Stimulated activated CD8-positive, alpha-beta memory T cell treated with anti-CD3 and anti-CD28 coated beads, Interleukin-4, amount 100 ng/mL, for 48 hours (primary cell): ENCODE data around the gene ATE1.
"Not testable (repeated sequence)": the region's sequence is repeated elsewhere in the genome, so short reads cannot be mapped to it uniquely, and the experiment has no call there.

Experiments
- DNase-seq: peaks from one replicate; pipeline ENCODE4 v3.0.0-alpha.2; 2020

Gene ATE1

DNA sequence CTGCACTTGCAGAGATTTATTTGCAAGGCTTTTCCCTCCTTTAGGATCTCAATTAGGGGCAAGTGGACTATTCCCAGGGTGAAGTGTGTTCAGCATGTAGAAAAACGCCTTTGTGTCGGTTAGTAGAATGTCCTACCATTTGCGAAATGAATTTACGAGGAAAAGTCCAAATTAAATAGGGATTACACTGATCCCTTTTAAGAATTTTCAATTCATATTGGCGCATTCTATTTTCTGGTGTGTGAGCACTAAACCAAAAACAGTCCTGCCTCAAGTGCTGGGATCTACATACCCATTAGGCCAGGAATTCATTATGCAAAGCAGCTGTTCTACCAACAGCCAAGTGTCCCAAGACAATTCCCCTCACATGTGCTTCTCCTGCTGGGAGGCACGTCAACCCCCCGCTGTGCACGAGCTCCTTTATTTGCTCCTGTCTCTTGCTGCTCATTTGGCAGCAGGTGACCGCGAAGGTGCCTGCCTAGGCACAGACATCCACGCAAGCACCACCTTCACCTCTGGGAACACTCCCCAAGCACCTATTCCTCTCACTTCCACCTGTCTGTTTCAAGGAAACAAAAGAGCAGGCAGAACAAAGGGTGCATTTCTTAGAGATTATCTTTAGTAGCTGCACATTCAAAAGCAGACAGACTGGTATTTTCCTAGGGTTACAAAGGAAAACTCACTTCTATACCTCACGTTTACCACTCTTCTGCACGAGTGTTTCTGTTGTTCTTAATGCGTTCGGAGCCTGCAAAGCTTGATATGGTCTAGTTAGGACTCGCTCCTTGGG lies 195.0 kb downstream of the ATE1 start:
- DNase-seq: no peak

DNA sequence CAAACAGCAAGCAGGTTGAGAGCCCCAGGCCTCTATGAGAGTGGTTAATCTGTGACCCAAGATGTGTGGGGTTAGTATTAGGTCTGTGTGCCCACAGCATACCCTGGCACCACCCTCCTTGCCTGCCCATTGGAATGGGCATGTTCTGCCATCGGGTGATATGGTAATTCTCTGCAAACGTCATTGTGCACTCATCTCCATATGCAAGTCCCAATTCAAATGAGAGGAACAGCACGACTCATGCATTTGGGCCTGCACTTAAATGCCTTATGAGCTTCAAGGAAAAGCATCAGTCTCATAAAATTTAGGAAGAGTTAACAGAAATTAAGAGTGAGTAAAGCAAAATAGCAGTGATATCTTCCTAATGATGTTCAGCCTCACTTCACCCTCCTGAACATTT lies 195.7 kb downstream of the ATE1 start:
- no peak for DNase-seq

DNA sequence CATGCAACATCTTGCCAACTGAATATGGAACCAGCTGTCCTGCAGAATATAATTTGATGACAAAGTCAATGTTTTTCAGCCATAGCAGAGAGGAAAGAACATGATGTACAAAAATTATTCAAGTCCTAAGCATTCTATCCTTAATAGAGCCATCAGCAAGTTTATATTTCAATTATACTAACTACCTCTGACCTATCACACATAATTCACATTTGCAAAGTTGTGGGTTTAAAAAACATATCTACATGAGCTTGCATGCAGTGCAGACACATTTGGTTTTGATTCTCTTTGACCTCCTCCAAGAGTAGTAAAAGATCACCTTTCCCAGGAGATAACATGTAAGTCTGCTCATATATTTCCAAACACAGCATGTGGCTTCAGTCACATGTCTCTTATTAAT lies 203.5 kb downstream of the ATE1 start:
- DNase-seq: no peak

DNA sequence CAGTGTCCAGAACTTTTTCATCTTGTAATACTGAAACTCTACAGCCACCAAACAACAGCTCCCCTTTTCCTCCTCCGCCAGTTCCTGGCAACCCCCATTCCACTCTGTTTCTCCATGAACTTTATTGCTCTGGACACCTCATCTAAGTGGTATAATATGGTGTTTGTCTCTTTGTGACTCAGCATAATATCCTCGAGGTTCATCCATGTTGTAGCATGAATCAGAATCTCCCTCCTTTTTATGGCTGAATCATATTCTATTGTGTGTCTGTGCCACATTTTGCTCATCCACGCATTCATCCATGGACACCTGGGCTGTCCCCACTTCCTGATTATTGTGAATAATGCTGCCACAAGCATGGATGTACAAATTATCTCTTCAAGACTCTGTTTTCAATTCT lies 205.2 kb downstream of the ATE1 start:
- no peak for DNase-seq

DNA sequence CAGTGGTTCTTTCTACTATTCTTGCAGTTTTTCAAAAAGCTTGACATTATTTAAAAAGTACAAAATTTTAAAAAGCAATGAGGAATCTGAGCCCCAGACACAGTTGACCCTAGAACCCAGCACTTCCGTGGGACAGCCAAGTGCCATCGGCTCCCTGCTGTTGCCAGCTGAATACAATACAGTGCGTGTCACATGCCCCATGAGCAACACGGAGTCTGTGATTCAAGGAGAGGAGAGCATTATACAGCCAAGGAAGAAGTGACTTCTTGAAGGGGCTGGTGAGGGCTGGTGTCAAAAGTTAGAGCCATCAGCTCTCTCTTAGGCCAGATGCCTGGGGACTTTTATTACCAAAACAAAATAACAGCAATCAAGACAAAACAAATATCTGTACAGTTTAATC lies 206.6 kb downstream of the ATE1 start:
- no peak for DNase-seq

DNA sequence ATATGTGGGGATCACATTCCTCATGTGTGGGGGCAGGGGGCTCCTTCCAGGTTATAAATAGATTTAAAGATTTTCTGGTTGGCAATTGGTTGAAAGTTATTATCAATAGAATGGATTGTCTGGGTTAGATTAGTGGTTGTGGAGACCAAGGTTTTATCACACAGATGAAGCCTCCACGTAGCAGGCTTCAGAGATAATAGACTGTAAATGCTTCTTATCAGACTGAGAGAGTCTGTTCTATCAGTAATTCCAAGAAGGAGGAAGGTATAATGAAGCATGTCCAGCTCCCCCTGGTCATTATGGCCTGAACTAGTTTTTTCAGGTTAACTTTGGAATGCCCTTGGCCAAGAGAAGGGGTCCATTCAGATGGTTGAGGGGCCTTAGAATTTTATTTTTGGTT lies 211.9 kb downstream of the ATE1 start:
- no peak for DNase-seq

DNA sequence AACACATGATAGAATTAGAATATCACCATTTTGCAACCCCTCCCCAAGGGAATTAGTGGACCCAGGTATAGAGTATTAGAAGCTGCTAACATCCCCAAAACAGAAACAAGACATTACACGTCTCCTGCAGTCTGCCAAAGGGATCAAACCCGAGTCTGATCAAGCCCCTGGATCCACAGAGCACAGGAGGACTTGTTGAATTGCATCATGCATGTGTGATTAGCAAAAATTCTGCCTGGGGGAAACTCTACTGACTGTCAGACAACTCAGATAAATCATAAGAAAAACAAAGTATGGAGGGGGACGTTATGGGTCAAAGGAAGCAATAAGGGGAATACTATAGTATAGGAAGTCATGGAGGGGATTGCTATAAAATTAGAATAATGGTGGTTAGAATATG lies 212.8 kb downstream of the ATE1 start:
- no peak for DNase-seq

DNA sequence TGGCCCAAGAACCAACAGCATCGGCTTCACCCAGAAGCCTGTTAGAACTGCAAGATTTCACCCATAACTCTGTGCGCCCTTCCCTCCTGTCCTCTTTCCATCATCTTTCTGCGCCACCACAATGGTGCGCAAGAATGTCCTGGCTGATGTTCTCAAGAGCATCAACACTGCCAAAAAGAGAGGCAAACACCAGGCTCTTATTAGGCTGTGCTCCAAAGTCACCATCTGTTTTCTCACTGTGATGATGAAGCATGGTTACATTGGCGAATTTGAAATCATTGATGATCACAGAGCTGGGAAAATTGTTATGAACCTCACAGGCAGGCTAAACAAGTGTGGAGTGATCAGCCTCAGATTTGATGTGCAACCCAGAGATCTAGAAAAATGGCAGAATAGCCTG lies 214.3 kb downstream of the ATE1 start:
- DNase-seq: no peak

DNA sequence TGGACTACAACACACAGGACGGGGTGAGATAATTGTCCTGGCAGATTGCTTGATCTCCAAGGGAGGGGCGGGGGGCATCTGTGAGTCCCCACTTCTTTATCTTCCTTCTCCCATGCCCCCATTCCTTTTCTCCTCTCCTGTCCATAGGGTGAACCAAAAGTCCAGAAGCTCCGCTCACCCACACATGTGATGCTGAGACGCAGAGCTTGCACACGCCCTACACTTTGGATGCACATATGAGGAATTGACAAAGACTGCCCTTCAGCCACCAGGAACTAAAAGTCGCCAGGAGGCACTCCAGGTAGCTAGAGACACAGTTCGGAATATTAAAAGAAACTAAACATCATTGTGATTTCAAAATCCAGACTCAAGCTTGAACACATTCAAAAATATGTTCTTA lies 216.9 kb downstream of the ATE1 start:
- DNase-seq: no peak

DNA sequence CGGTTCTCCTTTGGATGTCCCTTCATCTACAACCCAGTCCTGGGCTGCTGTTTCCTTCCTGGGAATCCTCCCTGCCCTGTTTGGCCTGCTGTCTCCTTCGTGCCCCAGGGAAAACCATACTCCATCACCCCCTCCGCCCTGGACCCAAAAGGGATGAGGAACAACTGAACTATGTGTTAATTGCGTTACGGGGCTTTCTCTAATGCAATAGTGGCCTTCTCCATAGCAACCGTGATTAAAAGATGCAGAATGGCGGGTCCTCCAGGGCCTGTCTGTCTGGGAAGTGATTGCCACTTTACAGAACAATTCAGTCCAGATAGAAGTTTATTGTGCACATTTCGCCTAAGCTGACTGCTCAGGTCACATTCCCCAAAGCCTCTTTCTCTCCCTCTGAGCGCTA lies 217.6 kb downstream of the ATE1 start:
- no peak for DNase-seq

DNA sequence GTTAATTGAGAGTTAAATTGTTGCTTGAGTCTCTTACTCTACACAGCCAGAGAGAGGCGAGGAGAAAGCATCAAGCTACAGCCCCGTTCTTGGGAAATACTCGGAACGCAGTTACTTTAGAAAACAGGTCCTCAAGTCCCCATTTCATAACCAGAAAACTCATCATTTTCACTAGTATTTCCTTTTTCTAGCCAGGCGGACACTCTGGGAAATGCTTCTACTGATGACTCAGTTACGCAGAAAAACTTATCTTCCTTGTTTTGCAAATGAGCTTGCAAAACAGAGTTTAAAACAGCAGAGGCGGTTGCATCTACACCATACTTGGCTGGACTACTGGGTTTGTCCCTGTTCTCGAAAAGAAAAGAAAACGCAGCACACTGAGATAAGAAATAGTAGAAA lies 218.2 kb downstream of the ATE1 start:
- DNase-seq: no peak

DNA sequence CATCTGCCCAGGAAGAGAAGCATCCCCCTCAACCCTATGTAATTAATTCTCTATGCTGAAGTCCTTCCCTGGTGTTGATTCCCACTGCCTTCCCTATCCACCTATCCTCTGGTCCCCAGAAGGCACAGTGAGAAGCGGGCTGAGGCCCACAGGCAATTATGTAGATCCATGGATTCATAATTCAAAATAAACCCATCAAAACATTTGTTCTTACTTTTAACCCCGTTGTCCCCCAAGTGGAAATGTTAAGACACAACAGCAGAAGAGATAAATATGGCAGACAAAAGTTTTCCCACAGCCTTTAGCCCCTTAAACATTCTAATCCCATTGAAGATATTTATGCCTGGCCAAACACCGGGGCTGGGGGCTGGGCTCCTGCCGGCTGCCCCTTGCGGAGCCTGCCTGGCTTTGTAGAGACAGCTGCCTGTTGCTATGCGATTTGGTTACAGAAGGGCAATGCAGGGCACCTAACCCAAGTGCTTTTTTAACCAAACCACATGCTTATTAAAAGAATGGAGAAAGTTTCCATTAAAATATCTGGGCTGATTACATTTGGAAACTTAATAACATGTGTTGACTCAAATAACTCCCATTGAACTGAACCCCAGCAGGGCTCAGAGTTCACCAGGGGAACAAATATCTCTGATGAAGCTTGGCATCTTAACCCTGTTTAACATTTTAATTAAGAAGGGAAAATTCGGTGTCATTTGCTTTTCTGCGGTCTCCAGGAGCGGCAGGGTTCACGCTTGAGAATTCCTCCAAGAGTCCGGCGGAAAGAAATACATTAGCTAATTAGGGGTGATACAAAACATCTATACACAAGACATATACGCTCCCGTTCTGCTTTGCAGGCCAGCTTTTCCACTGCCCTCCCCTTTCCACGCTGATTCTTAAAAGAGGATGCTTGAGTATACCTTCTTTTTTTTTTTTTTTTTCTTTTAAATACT lies 218.8 kb downstream of the ATE1 start:
- no peak for DNase-seq

DNA sequence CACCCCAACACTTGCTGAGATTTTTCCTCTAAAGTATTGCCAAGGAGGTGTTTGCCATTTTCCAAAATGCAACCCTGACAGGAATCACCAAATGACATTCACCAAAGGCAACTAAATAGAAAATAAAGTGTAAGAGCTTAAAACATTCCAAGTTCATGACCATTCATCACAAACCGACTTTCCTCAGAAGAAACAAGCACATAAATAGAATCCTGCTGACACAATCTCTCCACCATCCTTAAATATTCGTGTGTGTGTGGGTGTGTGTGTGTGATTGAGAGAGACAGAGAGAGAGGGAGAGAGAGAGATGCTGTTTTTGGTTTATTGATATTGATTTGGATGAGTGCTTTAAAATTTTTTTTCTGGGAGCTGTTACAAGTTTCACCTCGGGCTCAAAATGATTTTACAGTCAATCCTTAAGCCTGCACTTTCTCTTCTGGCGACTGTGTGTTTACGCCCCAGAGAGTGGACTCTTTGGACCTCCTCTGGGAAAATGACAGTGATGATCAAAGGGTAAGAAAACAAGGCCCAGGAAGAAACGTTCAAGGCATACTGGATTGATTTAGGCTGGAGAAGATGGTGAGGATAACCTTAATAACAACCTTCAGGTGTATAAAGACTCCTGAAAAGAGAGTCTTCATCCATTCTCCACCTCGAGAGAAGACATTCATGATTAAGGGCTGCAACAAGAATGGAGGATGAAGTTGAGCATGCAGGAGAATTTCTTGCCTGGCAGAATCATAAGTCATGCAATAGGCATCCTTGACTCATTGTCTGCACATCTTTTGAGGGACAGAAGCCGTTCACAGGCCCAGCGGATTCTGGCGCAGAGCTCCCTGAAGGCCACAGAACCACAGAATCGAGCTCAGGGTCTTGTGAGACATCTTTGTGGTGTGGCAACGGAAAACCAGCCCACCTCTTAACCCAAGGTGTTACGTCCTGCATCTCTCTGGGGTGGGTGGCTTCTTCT lies 225.2 kb downstream of the ATE1 start:
- no peak for DNase-seq

DNA sequence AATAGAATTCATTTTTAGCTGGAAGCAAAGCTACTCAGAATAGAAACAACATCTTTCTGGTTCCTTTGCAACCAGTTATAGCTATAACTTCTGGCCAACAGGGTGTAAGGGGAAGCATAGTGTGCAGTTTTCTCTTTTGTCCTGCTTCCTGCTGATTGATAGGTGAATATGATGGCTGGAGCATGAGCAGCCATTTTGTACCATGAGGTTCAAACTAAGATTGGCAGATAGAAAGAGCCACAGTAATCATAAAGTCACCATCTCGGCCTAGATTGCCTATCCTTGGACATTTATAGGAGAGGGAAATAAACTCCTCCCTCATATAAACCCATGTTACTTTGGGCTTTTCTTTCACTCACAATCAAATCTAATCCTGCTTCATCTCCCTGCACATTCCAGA lies 227.4 kb downstream of the ATE1 start:
- no peak for DNase-seq

DNA sequence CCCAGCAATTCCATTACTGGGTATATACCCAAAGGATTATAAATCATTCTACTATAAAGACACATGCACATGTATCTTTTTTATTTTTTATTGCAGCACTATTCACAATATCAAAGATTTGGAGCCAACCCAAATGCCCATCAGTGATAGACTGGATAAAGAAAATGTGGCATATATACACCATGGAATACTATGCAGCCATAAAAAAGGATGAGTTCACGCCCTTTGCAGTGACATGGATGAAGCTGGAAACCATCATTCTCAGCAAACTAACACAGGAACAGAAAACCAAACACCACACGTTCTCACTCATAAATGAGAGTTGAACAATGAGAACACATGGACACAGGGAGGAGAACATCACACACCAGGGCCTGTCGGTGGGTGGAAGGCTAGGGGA lies 228.1 kb downstream of the ATE1 start:
- DNase-seq: not testable (repeated sequence)

DNA sequence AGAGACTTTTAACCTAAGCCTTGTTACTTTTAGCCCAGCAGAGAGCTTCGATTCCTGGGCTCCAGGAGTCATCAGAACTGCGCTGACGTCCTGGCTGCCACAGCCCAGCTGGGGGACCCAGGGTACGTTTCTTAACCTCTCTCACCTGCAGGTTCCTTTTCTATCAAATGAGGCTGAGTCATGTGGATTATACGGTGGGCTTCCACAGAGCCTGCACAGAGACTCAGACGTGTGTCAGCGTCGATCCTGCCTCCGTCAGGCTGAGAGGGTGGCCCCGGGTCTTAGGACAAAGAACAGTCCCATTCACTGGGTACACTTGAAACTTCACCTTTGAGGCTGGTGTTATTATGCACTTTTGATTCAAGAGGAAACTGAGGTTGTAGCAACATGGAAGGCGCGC lies 228.9 kb downstream of the ATE1 start:
- DNase-seq: no peak

DNA sequence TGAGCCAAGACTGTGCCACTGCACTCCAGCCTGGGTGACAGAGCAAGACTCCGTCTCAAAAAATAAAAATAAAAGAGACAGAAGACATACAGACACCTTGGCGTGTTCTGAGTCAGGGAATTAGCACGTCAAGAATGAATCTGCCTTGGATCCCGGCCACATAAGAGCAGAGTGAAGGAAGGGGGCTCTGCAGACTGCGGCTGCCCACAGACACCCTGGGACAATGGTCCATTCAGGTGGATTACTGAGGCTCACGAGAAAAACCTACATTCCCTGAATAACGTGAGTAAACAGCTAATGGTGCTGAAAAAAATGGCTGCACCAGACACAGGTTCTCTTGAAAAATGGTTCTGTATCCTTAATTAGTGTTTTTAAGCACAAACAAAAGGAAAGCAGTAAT lies 229.5 kb downstream of the ATE1 start:
- no peak for DNase-seq

DNA sequence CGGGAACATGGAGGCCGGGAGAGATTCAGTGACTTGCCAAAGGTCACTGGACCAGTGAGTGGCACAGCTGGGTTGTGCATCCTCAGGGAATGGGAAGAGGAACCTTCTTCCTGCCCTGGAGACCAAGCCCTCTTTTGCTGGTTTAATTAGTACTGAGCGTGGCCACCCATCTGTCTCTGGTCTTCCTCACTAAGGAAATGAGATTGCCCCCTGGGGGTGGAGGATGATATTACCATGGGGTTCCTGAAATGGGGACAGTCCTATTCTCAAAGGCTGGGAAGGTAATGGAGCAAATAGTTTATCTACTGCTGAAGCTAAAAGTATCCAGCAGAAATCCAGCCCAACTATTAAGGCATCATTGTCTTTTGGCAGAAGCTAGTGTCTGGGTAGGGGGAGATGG lies 231.0 kb downstream of the ATE1 start:
- peak; percentile 71 for DNase-seq

DNA sequence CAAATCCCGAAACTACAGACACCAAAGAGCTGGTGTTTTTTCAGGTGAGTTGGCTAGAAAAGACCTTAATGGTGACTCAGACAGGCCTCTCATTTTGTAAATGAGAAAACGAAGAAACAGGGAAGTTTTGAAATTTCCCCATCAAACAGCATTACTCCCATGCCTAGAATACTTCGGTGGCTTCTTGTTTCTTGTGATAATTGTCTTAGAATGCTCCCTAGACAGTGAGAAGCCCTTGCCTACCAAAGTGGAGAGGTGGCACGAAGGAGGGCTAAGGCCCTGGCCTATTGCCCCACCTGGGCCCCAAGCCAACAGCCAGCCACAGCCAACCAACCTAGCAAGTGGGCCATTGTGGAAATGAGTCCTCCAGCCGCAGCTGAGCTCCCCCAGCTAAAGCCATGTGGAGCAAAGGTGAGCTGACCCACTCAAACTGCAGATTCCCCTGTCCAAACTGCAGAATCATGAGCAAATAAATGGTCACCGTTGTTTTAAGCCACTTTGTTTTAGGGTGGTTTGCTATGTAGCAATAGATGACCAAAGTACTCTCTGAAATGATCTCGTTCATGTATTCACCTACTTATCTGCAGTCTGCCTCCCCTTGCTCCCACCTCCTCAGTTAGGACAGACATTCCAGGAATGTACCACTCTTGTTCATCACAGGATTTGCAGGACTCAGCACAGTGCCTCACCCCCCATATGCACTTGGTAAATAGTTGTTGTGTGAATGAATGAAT lies 231.9 kb downstream of the ATE1 start:
- DNase-seq: no peak

DNA sequence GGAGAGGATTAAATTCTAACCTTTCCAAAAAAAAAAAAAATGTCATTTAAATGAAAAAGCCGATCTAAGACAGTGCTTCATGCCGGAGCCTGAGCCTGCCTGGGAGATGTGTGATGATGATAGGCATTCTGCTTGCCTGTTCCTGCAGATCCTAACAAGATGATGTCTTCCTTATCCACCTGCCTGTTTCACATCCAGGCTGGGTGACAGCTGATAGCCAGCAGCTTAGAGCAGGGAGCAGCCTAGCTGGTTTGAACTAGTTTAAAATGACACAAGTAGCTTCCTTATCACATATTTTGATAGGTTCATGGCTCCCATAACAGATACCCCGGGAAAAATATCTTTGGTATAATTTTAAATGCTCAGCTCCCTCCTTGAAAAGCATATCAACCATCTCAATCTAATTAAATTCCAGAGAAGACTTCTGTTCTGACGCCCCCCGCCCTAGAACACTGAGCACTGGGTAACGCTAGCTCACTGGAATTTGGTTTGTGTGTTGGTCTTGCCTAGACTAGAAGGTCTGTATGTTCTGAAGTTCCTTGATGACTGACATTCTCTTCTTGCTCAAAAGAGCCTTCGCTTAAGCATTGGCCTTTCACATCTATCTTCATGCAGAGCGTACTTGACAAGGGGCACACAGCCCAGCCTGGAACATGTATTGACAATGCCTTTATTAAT lies 232.7 kb downstream of the ATE1 start:
- no peak for DNase-seq

DNA sequence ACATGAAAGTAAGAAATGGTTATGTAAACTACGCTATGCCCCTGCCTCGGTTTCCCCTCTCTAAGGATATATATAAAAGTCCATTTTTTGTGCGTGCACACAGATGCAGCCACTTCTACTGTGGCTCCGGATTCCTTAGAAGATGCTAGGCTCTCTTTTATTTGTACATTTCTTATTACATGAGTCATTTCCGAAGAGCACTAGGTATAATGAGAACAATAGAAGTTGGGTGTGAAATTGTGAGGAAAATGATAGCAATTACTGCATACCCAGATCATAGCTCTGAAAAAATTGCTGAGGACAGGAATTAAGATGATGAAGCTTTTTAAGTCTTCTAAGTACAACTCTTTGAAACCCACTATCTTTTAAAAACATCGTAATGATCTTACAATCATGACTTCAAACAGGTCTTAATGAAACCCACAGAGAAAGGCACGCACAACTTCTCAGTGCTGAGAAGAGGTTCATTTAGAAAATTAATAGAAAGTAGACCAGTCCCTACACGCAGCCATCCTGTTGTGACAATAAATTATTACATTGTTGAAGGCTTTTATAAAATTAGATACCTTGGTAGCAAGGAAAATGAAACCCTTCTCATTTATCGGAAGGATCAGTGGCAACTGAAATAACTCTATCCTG lies 233.4 kb downstream of the ATE1 start:
- no peak for DNase-seq
